Measurements from ENCODE around the gene ARID4A.
"Not testable (repeated sequence)": the region's sequence is repeated elsewhere in the genome, so short reads cannot be mapped to it uniquely, and the experiment has no call there.

Gene ARID4A

GRCh38 chr14:58354808-58355207 lies 56.5 kb downstream of the ARID4A start:
- no peak for DNase-seq (ENCODE audit: low read depth, low spot score)

- no peak for DNase-seq (ENCODE audit: low read depth, low spot score)
Measured at GRCh38 chr14:58356268-58356667, 57.9 kb downstream of the ARID4A start.

GRCh38 chr14:58362272-58362671 lies 63.9 kb downstream of the ARID4A start:
- not testable (repeated sequence) for DNase-seq (ENCODE audit: low read depth, low spot score)

- DNase-seq (ENCODE audit: low read depth, low spot score), result no peak
Measured at GRCh38 chr14:58362798-58363412, 64.5 kb downstream of the ARID4A start.

- no peak for DNase-seq (ENCODE audit: low read depth, low spot score)
Measured at GRCh38 chr14:58364316-58364715, 66.0 kb downstream of the ARID4A start.

GRCh38 chr14:58367296-58367695 lies 68.9 kb downstream of the ARID4A start:
- no peak for DNase-seq (ENCODE audit: low read depth, low spot score)

- no peak for DNase-seq (ENCODE audit: low read depth, low spot score)
Measured at GRCh38 chr14:58368956-58369355, 70.6 kb downstream of the ARID4A start.

- no peak for DNase-seq (ENCODE audit: low read depth, low spot score)
Measured at GRCh38 chr14:58376791-58377190, 78.4 kb downstream of the ARID4A start.

GRCh38 chr14:58390830-58391229 lies 92.5 kb downstream of the ARID4A start:
- DNase-seq (ENCODE audit: low read depth, low spot score), result no peak

- DNase-seq (ENCODE audit: low read depth, low spot score), result no peak
Measured at GRCh38 chr14:58395562-58395811, 97.1 kb downstream of the ARID4A start.

- DNase-seq (ENCODE audit: low read depth, low spot score), result no peak
Measured at GRCh38 chr14:58395812-58396788, 97.7 kb downstream of the ARID4A start, which contains the start of gene TOMM20L. Gene TOMM20L (plus strand): TSS chr14:58395930. CDS start chr14:58395958, 28 bp downstream.

- no peak for DNase-seq (ENCODE audit: low read depth, low spot score)
Measured at GRCh38 chr14:58397156-58397555, 98.8 kb downstream of the ARID4A start.

- no peak for DNase-seq (ENCODE audit: low read depth, low spot score)
Measured at GRCh38 chr14:58398495-58398894, 100.1 kb downstream of the ARID4A start.

GRCh38 chr14:58398895-58399294 lies 100.5 kb downstream of the ARID4A start:
- no peak for DNase-seq (ENCODE audit: low read depth, low spot score)

- no peak for DNase-seq (ENCODE audit: low read depth, low spot score)
Measured at GRCh38 chr14:58401587-58401986, 103.2 kb downstream of the ARID4A start.

- no peak for DNase-seq (ENCODE audit: low read depth, low spot score)
Measured at GRCh38 chr14:58408681-58409215, 110.4 kb downstream of the ARID4A start.

GRCh38 chr14:58414845-58415244 lies 116.5 kb downstream of the ARID4A start:
- no peak for DNase-seq (ENCODE audit: low read depth, low spot score)

GRCh38 chr14:58415636-58416547 lies 117.5 kb downstream of the ARID4A start:
- DNase-seq (ENCODE audit: low read depth, low spot score), result no peak

GRCh38 chr14:58416934-58417333 lies 118.6 kb downstream of the ARID4A start:
- DNase-seq (ENCODE audit: low read depth, low spot score), result not testable (repeated sequence)

Measured in iPS DF 19.7 (cell line).